ENCODE measurements around the gene FZD10. TPM values are rescaled to one million over a fixed set of nuclear protein-coding genes. Genes with fewer than 3 reads are reported as not detected.

Gene FZD10
- total and polyA plus RNA-seq, 2 experiments from 2014 or later: 0.11 to 0.45 TPM

DNA sequence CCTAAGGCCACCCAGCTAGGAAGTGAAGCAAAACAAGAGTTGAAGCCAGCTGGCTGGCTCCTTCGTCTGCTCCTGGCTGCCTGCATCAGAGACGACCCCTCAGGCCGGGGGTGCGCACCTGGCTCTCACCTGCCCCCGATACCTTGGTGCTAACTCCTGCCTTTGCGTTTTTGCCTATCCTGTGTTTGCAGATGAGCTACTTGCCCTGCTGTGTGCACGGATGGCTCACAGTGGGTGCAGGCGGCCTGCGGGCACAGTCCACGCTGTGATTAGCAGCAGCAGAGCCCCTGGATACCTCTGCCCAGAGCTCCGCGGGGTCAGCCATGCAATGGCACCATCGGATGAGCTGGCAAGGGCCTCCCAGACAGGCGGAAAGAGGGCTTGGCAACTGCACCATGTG lies 31.2 kb upstream of the FZD10 start:
- no peaks in the 10 kb centered on the region for H3K4me1 ChIP-seq (ENCODE audit: insufficient read depth)
- TF ChIP-seq, protein P1, sequence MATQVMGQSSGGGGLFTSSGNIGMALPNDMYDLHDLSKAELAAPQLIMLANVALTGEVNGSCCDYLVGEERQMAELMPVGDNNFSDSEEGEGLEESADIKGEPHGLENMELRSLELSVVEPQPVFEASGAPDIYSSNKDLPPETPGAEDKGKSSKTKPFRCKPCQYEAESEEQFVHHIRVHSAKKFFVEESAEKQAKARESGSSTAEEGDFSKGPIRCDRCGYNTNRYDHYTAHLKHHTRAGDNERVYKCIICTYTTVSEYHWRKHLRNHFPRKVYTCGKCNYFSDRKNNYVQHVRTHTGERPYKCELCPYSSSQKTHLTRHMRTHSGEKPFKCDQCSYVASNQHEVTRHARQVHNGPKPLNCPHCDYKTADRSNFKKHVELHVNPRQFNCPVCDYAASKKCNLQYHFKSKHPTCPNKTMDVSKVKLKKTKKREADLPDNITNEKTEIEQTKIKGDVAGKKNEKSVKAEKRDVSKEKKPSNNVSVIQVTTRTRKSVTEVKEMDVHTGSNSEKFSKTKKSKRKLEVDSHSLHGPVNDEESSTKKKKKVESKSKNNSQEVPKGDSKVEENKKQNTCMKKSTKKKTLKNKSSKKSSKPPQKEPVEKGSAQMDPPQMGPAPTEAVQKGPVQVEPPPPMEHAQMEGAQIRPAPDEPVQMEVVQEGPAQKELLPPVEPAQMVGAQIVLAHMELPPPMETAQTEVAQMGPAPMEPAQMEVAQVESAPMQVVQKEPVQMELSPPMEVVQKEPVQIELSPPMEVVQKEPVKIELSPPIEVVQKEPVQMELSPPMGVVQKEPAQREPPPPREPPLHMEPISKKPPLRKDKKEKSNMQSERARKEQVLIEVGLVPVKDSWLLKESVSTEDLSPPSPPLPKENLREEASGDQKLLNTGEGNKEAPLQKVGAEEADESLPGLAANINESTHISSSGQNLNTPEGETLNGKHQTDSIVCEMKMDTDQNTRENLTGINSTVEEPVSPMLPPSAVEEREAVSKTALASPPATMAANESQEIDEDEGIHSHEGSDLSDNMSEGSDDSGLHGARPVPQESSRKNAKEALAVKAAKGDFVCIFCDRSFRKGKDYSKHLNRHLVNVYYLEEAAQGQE (IDR thresholded peaks at IDR 0.05; ENCODE audit: unreplicated experiment): no peak
- TF ChIP-seq, protein P2, sequence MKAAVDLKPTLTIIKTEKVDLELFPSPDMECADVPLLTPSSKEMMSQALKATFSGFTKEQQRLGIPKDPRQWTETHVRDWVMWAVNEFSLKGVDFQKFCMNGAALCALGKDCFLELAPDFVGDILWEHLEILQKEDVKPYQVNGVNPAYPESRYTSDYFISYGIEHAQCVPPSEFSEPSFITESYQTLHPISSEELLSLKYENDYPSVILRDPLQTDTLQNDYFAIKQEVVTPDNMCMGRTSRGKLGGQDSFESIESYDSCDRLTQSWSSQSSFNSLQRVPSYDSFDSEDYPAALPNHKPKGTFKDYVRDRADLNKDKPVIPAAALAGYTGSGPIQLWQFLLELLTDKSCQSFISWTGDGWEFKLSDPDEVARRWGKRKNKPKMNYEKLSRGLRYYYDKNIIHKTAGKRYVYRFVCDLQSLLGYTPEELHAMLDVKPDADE (IDR thresholded peaks at IDR 0.05): no peak
- TF ChIP-seq CREB1 (CRISPR knock-in tag; IDR thresholded peaks at IDR 0.05; ENCODE audit: low read depth) (no peak), EZH2phosphoT487 (IDR thresholded peaks at IDR 0.05; ENCODE audit: unreplicated experiment) (no peak), ZNF114 (CRISPR knock-in tag; IDR thresholded peaks at IDR 0.05) (no peak), ZNF331 (CRISPR knock-in tag; IDR thresholded peaks at IDR 0.05; ENCODE audit: low read depth) (no peak), POLR2AphosphoS5 (IDR thresholded peaks at IDR 0.05; ENCODE audit: low read depth) (no peak), EZH2 (IDR thresholded peaks at IDR 0.05; ENCODE audit: low read depth, unreplicated experiment) (no peak)
- TF ChIP-seq, protein P3, sequence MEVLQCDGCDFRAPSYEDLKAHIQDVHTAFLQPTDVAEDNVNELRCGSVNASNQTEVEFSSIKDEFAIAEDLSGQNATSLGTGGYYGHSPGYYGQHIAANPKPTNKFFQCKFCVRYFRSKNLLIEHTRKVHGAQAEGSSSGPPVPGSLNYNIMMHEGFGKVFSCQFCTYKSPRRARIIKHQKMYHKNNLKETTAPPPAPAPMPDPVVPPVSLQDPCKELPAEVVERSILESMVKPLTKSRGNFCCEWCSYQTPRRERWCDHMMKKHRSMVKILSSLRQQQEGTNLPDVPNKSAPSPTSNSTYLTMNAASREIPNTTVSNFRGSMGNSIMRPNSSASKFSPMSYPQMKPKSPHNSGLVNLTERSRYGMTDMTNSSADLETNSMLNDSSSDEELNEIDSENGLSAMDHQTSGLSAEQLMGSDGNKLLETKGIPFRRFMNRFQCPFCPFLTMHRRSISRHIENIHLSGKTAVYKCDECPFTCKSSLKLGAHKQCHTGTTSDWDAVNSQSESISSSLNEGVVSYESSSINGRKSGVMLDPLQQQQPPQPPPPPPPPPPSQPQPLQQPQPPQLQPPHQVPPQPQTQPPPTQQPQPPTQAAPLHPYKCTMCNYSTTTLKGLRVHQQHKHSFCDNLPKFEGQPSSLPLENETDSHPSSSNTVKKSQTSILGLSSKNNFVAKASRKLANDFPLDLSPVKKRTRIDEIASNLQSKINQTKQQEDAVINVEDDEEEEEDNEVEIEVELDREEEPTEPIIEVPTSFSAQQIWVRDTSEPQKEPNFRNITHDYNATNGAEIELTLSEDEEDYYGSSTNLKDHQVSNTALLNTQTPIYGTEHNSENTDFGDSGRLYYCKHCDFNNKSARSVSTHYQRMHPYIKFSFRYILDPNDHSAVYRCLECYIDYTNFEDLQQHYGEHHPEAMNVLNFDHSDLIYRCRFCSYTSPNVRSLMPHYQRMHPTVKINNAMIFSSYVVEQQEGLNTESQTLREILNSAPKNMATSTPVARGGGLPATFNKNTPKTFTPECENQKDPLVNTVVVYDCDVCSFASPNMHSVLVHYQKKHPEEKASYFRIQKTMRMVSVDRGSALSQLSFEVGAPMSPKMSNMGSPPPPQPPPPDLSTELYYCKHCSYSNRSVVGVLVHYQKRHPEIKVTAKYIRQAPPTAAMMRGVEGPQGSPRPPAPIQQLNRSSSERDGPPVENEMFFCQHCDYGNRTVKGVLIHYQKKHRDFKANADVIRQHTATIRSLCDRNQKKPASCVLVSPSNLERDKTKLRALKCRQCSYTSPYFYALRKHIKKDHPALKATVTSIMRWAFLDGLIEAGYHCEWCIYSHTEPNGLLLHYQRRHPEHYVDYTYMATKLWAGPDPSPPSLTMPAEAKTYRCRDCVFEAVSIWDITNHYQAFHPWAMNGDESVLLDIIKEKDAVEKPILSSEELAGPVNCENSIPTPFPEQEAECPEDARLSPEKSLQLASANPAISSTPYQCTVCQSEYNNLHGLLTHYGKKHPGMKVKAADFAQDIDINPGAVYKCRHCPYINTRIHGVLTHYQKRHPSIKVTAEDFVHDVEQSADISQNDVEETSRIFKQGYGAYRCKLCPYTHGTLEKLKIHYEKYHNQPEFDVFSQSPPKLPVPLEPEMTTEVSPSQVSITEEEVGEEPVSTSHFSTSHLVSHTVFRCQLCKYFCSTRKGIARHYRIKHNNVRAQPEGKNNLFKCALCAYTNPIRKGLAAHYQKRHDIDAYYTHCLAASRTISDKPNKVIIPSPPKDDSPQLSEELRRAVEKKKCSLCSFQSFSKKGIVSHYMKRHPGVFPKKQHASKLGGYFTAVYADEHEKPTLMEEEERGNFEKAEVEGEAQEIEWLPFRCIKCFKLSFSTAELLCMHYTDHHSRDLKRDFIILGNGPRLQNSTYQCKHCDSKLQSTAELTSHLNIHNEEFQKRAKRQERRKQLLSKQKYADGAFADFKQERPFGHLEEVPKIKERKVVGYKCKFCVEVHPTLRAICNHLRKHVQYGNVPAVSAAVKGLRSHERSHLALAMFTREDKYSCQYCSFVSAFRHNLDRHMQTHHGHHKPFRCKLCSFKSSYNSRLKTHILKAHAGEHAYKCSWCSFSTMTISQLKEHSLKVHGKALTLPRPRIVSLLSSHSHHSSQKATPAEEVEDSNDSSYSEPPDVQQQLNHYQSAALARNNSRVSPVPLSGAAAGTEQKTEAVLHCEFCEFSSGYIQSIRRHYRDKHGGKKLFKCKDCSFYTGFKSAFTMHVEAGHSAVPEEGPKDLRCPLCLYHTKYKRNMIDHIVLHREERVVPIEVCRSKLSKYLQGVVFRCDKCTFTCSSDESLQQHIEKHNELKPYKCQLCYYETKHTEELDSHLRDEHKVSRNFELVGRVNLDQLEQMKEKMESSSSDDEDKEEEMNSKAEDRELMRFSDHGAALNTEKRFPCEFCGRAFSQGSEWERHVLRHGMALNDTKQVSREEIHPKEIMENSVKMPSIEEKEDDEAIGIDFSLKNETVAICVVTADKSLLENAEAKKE (CRISPR knock-in tag; IDR thresholded peaks at IDR 0.05): no peak
- DNase-seq (ENCODE audit: low spot score) (no peak), ATAC-seq (no peak)
- Mint-ChIP-seq H3K36me3 (ENCODE audit: low read depth) (peaks cover 68% of the 10 kb centered on the region), H3K4me1 (no peaks in the 10 kb centered on the region; the same call in 2 of the 3 replicates), H3K9me3 (peaks cover 98% of the 10 kb centered on the region), H3K4me3 (no peak overlapping the region), H3K27ac (no peak overlapping the region), H3K27me3 (ENCODE audit: insufficient read depth, low read depth, poor library complexity) (no peaks in the 10 kb centered on the region)
- H3K27me3 ChIP-seq (ENCODE audit: insufficient read depth): 0 out of 2 replicates have a peak, but pooled peaks cover 1% of the 10 kb centered on the region
- no peaks in the 10 kb centered on the region for H3K79me2 ChIP-seq (replicated peaks; ENCODE audit: insufficient read depth)
- no peak overlapping the region for H3K4me2 ChIP-seq
- H2AFZ ChIP-seq: no peak overlapping the region
- no peaks in the 10 kb centered on the region for H4K20me1 ChIP-seq (replicated peaks; ENCODE audit: insufficient read depth)
- 0 out of 2 replicates have a peak, but pooled peaks cover 4% of the 10 kb centered on the region for H3K9me2 ChIP-seq (ENCODE audit: insufficient read depth)
- H3K4me3 ChIP-seq: no peak overlapping the region
- no peaks in the 10 kb centered on the region; the same call in 1 of the 2 replicates for H3K36me3 ChIP-seq (ENCODE audit: insufficient read depth)
- peaks cover 7% of the 10 kb centered on the region; the same call in 1 of the 2 replicates for H3F3A ChIP-seq (replicated peaks; ENCODE audit: low read depth)
- no peak overlapping the region for H3K27ac ChIP-seq (ENCODE audit: low read depth)

Measured in GM23338 (cell line).